ENCODE results near the gene MT4.
"Not testable (repeated sequence)": the region's sequence is repeated elsewhere in the genome, so short reads cannot be mapped to it uniquely, and the experiment has no call there.

The MT4 gene

DNA sequence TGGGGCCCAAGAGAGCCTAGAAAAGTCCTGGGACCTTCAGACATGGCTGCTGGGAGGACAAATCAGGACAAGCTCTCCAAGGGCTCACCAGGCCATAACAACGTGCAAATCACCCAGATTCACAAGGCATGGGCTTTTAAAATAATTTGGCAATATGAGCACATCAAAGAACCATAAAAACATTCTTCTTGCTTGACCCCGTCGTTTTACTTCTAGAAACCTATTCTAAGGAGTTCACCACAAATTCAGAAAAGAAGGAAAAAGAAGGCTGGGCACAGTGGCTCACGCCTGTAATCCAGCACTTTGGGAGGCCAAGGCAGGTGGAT, 12.4 kb downstream of the MT4 start:
- TF ChIP-seq, protein P1, sequence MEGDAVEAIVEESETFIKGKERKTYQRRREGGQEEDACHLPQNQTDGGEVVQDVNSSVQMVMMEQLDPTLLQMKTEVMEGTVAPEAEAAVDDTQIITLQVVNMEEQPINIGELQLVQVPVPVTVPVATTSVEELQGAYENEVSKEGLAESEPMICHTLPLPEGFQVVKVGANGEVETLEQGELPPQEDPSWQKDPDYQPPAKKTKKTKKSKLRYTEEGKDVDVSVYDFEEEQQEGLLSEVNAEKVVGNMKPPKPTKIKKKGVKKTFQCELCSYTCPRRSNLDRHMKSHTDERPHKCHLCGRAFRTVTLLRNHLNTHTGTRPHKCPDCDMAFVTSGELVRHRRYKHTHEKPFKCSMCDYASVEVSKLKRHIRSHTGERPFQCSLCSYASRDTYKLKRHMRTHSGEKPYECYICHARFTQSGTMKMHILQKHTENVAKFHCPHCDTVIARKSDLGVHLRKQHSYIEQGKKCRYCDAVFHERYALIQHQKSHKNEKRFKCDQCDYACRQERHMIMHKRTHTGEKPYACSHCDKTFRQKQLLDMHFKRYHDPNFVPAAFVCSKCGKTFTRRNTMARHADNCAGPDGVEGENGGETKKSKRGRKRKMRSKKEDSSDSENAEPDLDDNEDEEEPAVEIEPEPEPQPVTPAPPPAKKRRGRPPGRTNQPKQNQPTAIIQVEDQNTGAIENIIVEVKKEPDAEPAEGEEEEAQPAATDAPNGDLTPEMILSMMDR (IDR thresholded peaks at IDR 0.05; ENCODE audit: low read depth, low read length): no peak

DNA sequence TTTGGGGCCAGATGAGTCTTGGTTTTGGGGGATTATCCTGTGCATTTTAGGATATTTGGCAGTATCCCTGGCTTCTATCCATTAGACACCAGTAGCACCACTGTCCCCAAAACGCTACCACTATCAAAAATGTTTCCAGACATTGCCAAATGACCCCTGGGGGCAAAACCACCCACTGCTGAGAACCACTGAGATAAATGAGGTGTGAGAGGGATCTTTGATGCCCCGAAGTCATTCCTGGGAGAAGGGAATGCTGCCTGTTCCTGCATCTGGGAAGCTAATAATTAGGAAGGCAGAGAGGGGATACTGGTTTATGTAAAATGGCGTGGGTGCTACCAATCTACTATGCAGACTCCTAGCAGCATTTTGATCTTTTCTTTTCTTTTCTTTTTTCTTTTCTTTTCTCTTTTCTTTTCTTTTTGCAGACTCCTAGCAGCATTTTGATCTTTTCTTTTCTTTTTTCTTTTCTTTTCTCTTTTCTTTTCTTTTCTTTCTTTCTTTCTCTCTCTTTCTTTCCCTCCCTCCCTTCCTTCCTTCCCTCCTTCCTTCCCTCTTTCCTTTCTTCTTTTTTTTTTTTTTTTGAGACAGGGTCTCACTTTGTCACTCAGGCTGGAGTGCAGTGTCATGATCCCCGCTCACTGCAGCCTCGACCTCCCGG, 15.6 kb downstream of the MT4 start:
- Histone ChIP-seq H3K9me3 (no peaks in the 10 kb centered on the region), H3K4me3 (ENCODE audit: low read depth, low read length) (no peak overlapping the region), H3K36me3 (no peaks in the 10 kb centered on the region), H3K27me3 (peaks cover 32% of the 10 kb centered on the region), H3K4me1 (no peaks in the 10 kb centered on the region)
- DNase-seq: no peak
- TF ChIP-seq, protein P1 (IDR thresholded peaks at IDR 0.05; ENCODE audit: low read depth, low read length): no peak

More for the DNA sequence above, 12.4 kb downstream of the MT4 start:
- Histone ChIP-seq H3K36me3 (no peaks in the 10 kb centered on the region), H3K27me3 (peaks cover 12% of the 10 kb centered on the region), H3K4me3 (ENCODE audit: low read depth, low read length) (no peak overlapping the region), H3K4me1 (no peaks in the 10 kb centered on the region), H3K9me3 (no peaks in the 10 kb centered on the region)
- no peak for DNase-seq

DNA sequence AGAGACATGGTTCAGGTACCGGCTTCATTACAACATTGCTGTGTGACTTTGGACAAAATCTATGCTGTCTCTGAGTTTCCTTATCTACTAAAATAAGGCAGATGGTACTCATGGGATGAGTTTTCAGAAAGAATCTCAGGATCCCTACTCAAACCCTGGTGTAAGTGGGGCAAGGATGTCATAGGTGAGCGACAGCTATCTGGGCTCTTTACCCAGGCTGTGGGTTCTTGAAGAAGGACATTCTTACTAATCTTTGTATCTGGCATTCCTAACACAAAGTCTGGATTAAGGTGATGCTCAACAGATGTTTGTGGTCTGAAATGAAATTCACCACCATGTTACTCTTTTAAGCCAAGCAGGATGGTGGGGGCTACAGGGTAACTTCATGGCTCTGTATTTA, 18.0 kb downstream of the MT4 start:
- not testable (repeated sequence) for H3K4me1 ChIP-seq; H3K36me3 ChIP-seq; DNase-seq; H3K9me3 ChIP-seq; H3K4me3 ChIP-seq (ENCODE audit: low read depth, low read length)
- peaks cover 46% of the 10 kb centered on the region for H3K27me3 ChIP-seq

DNA sequence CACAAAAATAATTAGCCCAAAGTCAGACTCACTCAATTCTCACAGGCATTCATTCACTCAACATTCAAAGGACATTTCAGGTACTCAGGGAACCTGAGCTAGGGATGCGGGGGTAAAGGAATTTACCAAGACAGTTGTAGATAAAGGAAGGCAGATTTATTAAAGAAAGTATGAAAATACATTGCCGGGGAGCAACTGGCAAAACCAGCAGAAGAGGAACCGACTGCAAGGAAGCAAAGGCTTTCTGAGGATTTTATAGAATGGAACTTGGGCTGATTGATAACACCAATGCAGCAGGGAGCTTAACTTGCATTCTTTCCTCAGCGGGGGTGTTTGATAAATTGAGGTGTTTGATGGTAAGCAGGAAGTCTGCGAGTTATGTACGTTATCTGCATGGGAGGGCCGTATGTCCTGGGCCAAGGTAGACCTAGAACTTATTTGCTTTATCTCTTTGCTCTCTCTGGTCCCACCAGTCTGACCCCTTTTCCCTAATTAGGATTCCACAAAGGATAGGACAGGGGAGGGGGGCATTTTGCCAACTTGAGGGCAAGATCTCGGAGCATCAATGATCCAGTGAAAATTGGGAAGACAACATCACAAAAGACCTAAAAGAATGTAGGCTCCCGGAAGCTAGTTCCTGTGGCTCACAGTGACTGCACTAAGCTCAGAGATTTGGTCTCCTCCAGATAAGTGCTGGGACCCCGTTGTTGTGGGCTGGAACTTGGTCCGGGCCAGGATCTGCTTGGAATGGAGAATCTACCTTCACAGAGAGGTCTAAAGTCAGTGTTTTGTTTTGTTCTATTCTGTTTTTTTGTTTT, 18.7 kb downstream of the MT4 start:
- peaks cover 53% of the 10 kb centered on the region for H3K27me3 ChIP-seq
- no peaks in the 10 kb centered on the region for H3K36me3 ChIP-seq
- no peak overlapping the region for H3K4me3 ChIP-seq (ENCODE audit: low read depth, low read length)
- TF ChIP-seq, protein P1 (IDR thresholded peaks at IDR 0.05; ENCODE audit: low read depth, low read length): no peak
- DNase-seq: no peak
- no peaks in the 10 kb centered on the region for H3K4me1 ChIP-seq
- no peaks in the 10 kb centered on the region; the same call in 1 of the 2 replicates for H3K9me3 ChIP-seq

DNA sequence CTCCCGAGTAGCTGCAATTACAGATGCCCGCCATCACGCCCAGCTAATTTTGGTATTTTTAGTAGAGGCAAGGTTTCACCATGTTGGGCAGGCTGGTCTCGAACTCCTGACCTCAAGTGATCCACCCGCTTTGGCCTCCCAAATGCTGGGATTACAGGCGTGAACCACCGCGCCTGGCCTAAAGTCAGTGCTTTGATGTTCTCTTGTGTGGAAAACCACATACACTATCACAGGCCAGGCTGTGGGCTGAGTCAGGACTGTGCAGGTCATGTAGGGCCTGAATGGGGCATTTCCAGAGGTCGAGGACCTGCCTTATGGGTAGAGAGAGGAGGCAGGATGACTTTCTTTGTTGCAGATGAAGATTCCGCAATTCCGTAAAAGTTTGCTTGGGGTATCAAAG, 19.4 kb downstream of the MT4 start:
- Histone ChIP-seq H3K27me3 (peaks cover 60% of the 10 kb centered on the region), H3K4me1 (no peaks in the 10 kb centered on the region), H3K4me3 (ENCODE audit: low read depth, low read length) (no peak overlapping the region), H3K36me3 (no peaks in the 10 kb centered on the region), H3K9me3 (no peaks in the 10 kb centered on the region; the same call in 1 of the 2 replicates)
- no peak for DNase-seq
- TF ChIP-seq, protein P1 (IDR thresholded peaks at IDR 0.05; ENCODE audit: low read depth, low read length): no peak

DNA sequence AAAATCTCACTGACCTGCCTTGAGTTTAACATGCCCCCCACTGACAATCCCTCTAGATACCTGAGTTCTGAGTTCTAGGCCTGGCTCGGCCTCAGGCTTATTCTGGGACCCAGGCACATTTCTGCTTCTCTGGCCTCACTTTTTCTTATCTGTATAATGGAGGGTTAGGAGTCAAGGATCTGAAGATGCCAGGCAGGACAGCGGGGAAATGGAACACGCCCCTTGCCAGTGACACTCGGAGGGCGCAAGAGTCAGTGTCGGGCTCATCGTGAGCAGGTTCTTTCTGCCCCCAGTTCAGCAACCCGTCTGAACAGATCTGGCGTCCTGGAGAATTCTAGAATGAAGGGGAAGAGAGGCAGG, 23.9 kb downstream of the MT4 start:
- no peak for DNase-seq
- H3K36me3 ChIP-seq: no peaks in the 10 kb centered on the region
- H3K9me3 ChIP-seq: no peaks in the 10 kb centered on the region; the same call in 1 of the 2 replicates
- H3K4me1 ChIP-seq: no peaks in the 10 kb centered on the region
- H3K4me3 ChIP-seq (ENCODE audit: low read depth, low read length): no peak overlapping the region
- TF ChIP-seq, protein P1 (IDR thresholded peaks at IDR 0.05; ENCODE audit: low read depth, low read length): no peak
- peaks cover 64% of the 10 kb centered on the region for H3K27me3 ChIP-seq

Measured in BE2C (cell line).